ENCODE results near the gene KPNA6.

Gene KPNA6

DNA sequence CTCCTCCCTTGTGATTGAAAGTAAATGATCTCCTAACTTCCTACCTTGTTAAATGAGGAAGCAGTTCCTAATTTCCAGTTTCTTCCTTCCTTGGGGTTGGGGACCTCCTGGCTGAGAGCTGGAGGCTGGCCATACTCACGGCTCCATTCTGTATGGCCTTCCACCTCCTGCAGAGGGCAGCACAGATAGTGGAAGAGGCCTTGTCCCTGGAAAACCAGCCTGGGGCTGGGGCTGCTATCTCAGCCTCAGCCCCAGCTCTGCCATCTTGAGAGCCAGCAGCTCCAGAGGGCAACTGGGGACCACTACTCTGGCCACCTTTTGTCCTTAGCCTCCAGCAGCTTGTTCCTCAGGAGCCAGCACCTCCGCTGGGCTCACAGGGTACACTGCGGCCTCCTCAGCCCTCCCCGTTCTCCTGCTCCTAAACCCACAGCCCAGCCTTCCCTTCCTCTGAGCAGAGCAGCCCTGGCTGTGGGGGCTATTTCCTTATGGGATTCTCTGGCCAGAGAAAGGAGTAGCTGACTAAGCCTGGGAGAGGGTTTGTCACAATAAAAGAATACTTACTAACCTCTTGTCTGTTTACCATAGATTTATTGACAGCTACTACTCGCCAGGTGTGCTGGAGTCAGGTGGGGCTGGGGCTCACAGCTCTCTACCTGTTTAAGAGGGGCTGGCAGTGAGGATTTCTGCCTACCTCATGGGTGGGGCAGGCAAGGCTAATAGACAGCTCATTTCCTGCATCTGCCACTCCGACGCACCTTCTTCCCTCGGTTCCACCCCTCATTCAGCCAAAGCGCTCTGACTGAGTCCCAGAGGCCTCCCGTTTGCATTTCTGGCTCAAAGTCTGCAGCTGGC, 108.0 kb downstream of the KPNA6 start:
- Histone ChIP-seq H3K4me1 (no peaks in the 10 kb centered on the region), H3K9me3 (no peaks in the 10 kb centered on the region), H3K27me3 (ENCODE audit: low read depth) (no peaks in the 10 kb centered on the region), H3K4me3 (no peak overlapping the region), H3K36me3 (replicated peaks) (peaks cover 25% of the 10 kb centered on the region)
- in situ Hi-C loops (cut with MboI; ENCODE audit: low sequenced_read_pairs) = no loop called here
- DNase-seq (ENCODE audit: low spot score in 2 of 2) = peak; percentile 44 to 75

DNA sequence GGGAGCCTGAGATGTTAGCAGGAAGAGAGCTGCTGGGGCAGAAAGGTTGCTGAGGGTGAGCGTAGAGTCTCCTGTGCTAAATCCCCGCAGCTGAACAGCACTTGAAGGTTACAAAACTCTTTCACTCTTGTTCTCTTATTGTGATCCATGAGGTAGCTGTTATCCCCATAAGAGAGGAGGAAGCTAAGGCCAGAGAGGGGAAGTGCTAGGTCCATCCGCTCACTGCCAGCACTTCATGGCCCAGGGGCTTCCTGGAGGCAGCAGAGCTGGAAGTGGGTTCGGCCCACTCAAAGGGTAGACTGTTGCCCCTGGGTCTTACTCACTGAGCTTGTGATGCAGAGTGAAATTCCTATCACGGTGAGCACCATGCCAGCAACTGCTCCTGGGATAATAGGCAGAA, 108.7 kb downstream of the KPNA6 start:
- H3K9me3 ChIP-seq = no peaks in the 10 kb centered on the region
- peaks cover 3% of the 10 kb centered on the region; the same call in 1 of the 2 replicates for H3K4me1 ChIP-seq
- H3K36me3 ChIP-seq (replicated peaks) = peaks cover 25% of the 10 kb centered on the region
- DNase-seq (ENCODE audit: low spot score in 2 of 2) = no peak
- H3K27me3 ChIP-seq (ENCODE audit: low read depth) = no peaks in the 10 kb centered on the region
- in situ Hi-C loops (cut with MboI; ENCODE audit: low sequenced_read_pairs) = no loop called here
- no peak overlapping the region for H3K4me3 ChIP-seq

DNA sequence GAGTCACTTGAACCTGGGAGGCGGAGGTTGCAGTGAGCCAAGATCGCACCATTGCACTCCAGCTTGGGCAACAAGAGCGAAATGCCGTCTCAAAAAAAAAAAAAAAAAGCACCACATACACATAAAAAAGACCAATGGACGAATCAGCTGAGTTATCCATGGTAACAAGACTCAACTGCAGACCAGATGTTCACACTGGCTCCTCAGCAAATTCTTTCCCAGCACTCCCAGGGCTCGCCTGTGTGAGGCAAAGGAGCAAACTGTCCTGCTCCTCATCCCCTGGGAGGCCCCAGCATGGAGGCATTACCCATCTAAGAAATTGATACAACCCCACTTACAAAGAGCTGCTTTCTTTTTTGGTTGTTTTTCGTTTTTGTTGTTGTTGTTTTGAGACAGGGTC, 111.2 kb downstream of the KPNA6 start:
- H3K36me3 ChIP-seq (replicated peaks) = peaks cover 32% of the 10 kb centered on the region
- in situ Hi-C loops (cut with MboI; ENCODE audit: low sequenced_read_pairs) = no loop called here
- no peak for DNase-seq (ENCODE audit: low spot score in 2 of 2)

DNA sequence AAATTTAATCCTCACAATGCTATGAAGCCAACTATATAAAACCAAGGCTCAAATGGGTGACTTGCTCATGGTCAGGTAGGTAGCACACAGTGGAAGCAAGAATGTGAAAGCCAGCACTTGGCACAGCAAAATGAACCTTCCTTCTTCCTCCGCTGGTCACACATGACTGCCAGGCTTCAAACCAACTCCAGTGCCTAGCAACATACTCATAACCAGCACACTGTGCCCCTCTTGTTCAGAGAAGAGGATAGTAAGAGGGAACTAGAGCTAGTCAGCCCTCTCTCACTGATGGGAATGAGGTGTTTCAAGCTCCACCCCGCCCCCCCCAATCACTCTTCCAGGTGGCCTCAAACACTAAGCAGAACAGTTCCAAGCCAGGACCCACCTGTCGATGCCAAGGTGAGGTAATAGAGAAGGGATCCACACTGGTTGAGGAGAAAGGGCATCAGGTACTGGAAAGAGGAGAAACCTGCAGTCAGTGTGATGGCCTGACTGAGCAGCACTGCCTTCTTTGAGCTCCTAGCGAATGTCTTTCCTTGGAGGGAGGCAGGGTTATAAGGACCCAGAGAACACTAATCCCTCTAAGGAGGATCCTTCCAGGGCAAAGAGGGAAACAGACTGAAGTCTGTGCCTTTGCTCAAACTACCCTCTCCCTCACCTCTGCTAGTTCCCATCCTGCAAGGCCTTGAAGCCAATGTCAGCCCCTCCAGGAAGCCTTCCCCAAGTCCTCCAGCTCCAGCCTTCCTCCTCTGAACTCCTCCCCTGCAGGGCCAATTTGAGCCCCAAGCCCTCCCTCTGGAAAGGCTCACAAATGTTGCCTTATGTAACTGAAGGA, 113.1 kb downstream of the KPNA6 start:
- peaks cover 3% of the 10 kb centered on the region for H3K4me1 ChIP-seq
- in situ Hi-C loops (cut with MboI; ENCODE audit: low sequenced_read_pairs) = no loop called here
- no peak for DNase-seq (ENCODE audit: low spot score in 2 of 2)
- peaks cover 38% of the 10 kb centered on the region for H3K36me3 ChIP-seq (replicated peaks)
- peak overlapping the region; percentile 97 for H3K4me3 ChIP-seq
- no peaks in the 10 kb centered on the region for H3K27me3 ChIP-seq (ENCODE audit: low read depth)
- H3K9me3 ChIP-seq = no peaks in the 10 kb centered on the region

More for the DNA sequence above, 111.2 kb downstream of the KPNA6 start:
- H3K4me1 ChIP-seq = peaks cover 3% of the 10 kb centered on the region
- no peak overlapping the region for H3K4me3 ChIP-seq
- H3K9me3 ChIP-seq = no peaks in the 10 kb centered on the region
- no peaks in the 10 kb centered on the region for H3K27me3 ChIP-seq (ENCODE audit: low read depth)

DNA sequence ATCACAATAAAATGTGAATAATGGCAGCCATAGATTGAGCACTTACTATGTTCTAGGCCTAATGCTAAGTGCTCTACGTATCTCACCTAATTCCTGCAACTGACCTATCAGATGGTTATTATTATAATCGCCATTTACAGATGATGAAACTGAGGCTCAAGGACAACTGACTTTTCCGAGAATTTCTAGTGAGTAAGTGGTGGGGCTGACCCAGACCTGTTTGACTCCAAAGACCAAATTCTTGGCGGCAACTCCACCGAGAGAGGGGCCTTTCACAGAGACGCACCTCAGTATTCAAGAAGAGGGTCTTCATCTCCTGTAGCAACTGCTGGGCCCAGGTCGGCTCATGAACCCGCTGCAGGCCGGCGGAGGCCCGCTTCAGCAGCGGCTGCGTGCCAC, 113.7 kb downstream of the KPNA6 start:
- peaks cover 3% of the 10 kb centered on the region for H3K4me1 ChIP-seq
- H3K27me3 ChIP-seq (ENCODE audit: low read depth) = no peaks in the 10 kb centered on the region
- H3K36me3 ChIP-seq (replicated peaks) = peaks cover 39% of the 10 kb centered on the region
- no peak for DNase-seq (ENCODE audit: low spot score in 2 of 2)
- in situ Hi-C loops (cut with MboI; ENCODE audit: low sequenced_read_pairs) = no loop called here
- H3K9me3 ChIP-seq = no peaks in the 10 kb centered on the region
- peak overlapping the region; percentile 97 for H3K4me3 ChIP-seq

DNA sequence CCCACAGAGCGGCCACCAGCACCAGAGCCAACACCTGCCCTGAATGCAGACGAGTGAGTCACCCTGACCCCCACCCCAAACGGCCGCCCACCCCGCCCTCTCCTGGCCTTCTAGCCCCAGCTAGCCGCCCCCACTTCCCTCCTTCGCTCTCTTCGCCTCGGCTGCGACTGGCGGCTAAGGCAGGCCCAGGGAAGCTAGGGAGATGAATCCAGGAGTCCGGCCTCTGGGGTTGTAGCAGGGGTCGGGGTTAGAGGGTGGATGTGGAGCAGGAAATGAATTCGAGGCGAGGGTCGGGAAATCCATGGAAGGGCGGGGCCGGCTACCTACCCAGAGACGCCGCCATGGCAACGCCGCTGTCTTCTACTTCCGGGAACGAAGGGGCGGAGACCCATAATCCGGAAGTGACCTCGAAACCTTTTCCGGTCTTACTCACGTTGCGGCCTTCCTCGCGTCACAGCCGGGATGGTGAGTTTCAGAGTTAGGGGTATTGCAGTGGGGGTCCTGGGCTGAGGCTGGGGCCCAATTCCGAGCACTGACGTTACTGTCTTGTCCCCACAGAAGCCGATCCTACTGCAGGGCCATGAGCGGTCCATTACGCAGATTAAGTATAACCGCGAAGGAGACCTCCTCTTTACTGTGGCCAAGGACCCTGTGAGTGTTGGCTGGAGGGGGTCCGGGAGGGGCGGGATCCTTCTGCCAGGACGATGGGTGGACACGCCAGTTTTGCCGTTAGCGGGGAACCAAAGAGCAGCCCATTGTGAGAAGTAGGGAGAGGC, 114.3 kb downstream of the KPNA6 start, which contains the start of the genes EIF3I and TMEM234:
TSS of gene EIF3I (plus strand) at position 428 of the 776 bp plus-strand sequence. CDS start at position 463, 35 bp downstream.
TSS of gene TMEM234 (minus strand) at position 374 of the 776 bp plus-strand sequence. CDS start at position 343, 31 bp downstream.
- Histone ChIP-seq H3K9me3 (no peaks in the 10 kb centered on the region), H3K36me3 (replicated peaks) (peaks cover 33% of the 10 kb centered on the region), H3K4me1 (peaks cover 3% of the 10 kb centered on the region), H3K27me3 (ENCODE audit: low read depth) (no peaks in the 10 kb centered on the region), H3K4me3 (peak within 1 kb of the TSS; percentile 97)
- peak; percentile 88 to 94 for DNase-seq (ENCODE audit: low spot score in 2 of 2)
- in situ Hi-C loops (cut with MboI; ENCODE audit: low sequenced_read_pairs) = no loop called here

DNA sequence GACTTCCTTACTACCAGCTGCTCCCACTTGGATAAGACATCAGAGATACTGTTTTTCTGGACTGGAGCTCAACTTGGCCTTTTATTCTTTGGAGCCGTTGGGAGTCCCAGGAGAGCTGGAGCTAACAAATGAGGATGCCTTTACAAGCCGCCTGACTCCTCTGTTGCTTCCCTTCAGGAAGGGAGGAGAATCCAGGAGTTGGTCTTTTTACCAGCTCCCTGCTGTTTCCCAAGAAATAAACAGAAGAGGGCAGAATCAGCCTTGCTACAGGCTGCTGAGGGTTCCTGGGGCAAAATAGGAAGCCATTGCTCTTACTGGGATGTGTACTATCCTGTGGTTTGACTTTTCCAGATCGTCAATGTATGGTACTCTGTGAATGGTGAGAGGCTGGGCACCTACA, 115.8 kb downstream of the KPNA6 start:
- Histone ChIP-seq H3K9me3 (no peaks in the 10 kb centered on the region), H3K4me3 (peak overlapping the region; percentile 97; the same call in 1 of the 2 replicates), H3K4me1 (peaks cover 3% of the 10 kb centered on the region), H3K36me3 (replicated peaks) (peaks cover 44% of the 10 kb centered on the region), H3K27me3 (ENCODE audit: low read depth) (no peaks in the 10 kb centered on the region)
- in situ Hi-C loops (cut with MboI; ENCODE audit: low sequenced_read_pairs) = no loop called here
- DNase-seq (ENCODE audit: low spot score in 2 of 2) = no peak

DNA sequence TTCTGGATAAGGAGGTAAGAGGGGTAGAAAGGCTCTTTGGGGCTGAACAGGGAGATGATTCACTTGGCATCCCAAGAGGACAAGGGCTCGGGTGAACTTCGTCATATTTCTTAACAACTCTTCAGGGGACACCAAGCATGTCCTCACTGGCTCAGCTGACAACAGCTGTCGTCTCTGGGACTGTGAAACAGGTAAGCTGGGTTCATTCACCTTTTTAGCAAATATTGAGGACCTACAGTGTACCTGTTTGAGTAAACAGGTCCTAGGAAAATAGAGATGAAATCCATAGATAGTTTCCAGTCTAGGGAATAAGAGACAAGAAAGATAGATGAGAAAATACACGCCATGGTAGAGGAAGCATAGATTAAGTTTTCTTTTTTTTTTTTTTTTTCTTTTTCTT, 116.4 kb downstream of the KPNA6 start:
- in situ Hi-C loops (cut with MboI; ENCODE audit: low sequenced_read_pairs) = no loop called here
- DNase-seq (ENCODE audit: low spot score in 2 of 2) = no peak
- H3K4me3 ChIP-seq = no peak overlapping the region

More for the DNA sequence above, 116.4 kb downstream of the KPNA6 start:
- Histone ChIP-seq H3K9me3 (no peaks in the 10 kb centered on the region), H3K27me3 (ENCODE audit: low read depth) (no peaks in the 10 kb centered on the region), H3K36me3 (replicated peaks) (peaks cover 50% of the 10 kb centered on the region), H3K4me1 (peaks cover 3% of the 10 kb centered on the region)

Measured in HAP-1 (cell line).